Pancreas (tissue), 10 donors: Measurements from ENCODE around the gene OSBPL1A. TPM values are rescaled to one million over a fixed set of nuclear protein-coding genes. Genes with fewer than 3 reads are reported as not detected.

Experiments used
- ATAC-seq, 4 donors: fragments of 200-7000 bp; cut with Tn5 transposase; one replicate each; pipeline versions ENCODE4 v1.8.0 to v1.9.1; 2020; ENCODE audit warnings: mild to moderate bottlenecking in 4 of 4, moderate library complexity in 4 of 4
- DNase-seq, 6 donors: peaks; one replicate each; pipeline ENCODE4 v3.0.0-alpha.2; 2020
- FAIRE-seq: peaks from 2 replicates; lab custom pipeline; 2012; peaks lifted over from hg19 to GRCh38; lab: Jason Lieb, UNC
- H3K27ac ChIP-seq, 4 donors: fragments of 200-600 bp; sonication (generic); 1 replicate in 3 of 4; 2 replicates in 1 of 4; pipeline versions ENCODE4 v1.5.0 to v1.8.0; 2020
- H3K27me3 ChIP-seq, 4 donors: fragments of 200-600 bp; one replicate each; pipeline ENCODE4 v1.8.0; 2021
- H3K36me3 ChIP-seq, 3 donors: fragments of 200-600 bp; sonication (generic) in 1 of 3; one replicate each; pipeline versions ENCODE4 v1.5.0 to v1.8.0; 2020 to 2021
- H3K4me1 ChIP-seq, 3 donors: fragments of 200-600 bp; one replicate each; pipeline ENCODE4 v1.8.0; 2021
- H3K4me3 ChIP-seq, 4 donors: fragments of 200-600 bp; sonication (generic) in 2 of 4; one replicate each; pipeline versions ENCODE4 v1.5.0 to v1.8.0; 2020 to 2021
- H3K9me3 ChIP-seq, 4 donors: fragments of 200-600 bp; one replicate each; pipeline ENCODE4 v1.8.0; 2021
- CTCF ChIP-seq, 4 donors: fragments of 200-600 bp; sonication (generic) in 3 of 4; IDR thresholded peaks; one replicate each; pipeline versions ENCODE4 v1.5.0 to v1.8.0; 2021; ENCODE audit warnings: antibody characterized with exemption in 4 of 4
- WGBS, 2 donors: extraction: QIAGEN DNeasy Blood & Tissue Kit; methylation state at CpG; one replicate each; pipeline ENCODE4 v1.1.7; 2013; 5-methylcytosine and 5-hydroxymethylcytosine counted together
- intact Hi-C, 3 donors: fragments of 100-400 bp; cut with DNase I; formaldehyde crosslinking; loops; one replicate each; pipeline versions ENCODE4 v1.11.1 to v1.14.2; 2022
- polyA plus RNA-seq, 2 donors: library from polyadenylated mRNA; stranded (reverse); fragments of 200-250 nt; gene quantifications; one replicate each; pipeline ENCODE4 v1.2.3, GENCODE V29; 2013
- total RNA-seq, 6 donors: library from RNA; stranded (reverse); fragmentation: NEBNext Ultra II Directional in 4 of 6; extraction: Animal tissue kit (Norgen Biotek cat#: 25700) in 4 of 6; gene quantifications; one replicate each; pipeline versions ENCODE4 v1.2.1 to v1.2.4, GENCODE V29; 2021 to 2023
- donor health status: healthy with polysubstance abuse.
- donor health status: DM: no; HTN: no; CAD: no; lungs with moderate emphysema.
- donor health status: DM: no; HTN: no; CAD: no.
- donor health status: control.
- donor health status: control.
- donor health status: Bipolar disorder and iron deficiency.
- donor health status: DM: yes; HTN: yes; CAD: no.
- donor health status: DM: no; HTN: no; CAD: no.
- donor health status: DM: no; HTN: no; CAD: no.
- donor health status: DM: yes; HTN: yes; CAD: no.

Gene OSBPL1A
- total RNA-seq (10 to 100 TPM in 4 of 6 donors, 1 to 10 TPM in 2; 8.9 to 17.9 (median 11.4) TPM), polyA plus RNA-seq (10 to 100 TPM in 1 of 2 donors, 1 to 10 TPM in 1; 5.8 to 10.7 TPM)

GRCh38 chr18:24397694-24398368 lies at the start of gene OSBPL1A:
Gene OSBPL1A, minus strand, starts transcription at chr18:24397824. Its CDS starts 20,291 bp downstream, at chr18:24377533.
- ATAC-seq = peak; percentile 93 to 98 (median 96)
- intact Hi-C loops = no loop called here
- 2 to 3% methylated on average over 49 to 55 of the region's 55 CpGs for WGBS, 2 donors
- no peak for TF ChIP-seq CTCF (IDR thresholded peaks at IDR 0.05)
- Histone ChIP-seq H3K9me3 (no peaks in the 10 kb centered on the region), H3K4me3 (peak within 1 kb of the TSS; percentile 59 to 87 (median 66)), H3K36me3 (no peaks in the 10 kb centered on the region), H3K27me3 (no peaks in the 10 kb centered on the region), H3K4me1 (peaks cover 4 to 9% (median 5%) of the 10 kb centered on the region in 3 donors), H3K27ac (peak within 1 kb of the TSS; percentile 42 to 87 (median 72))
- DNase-seq = peak; percentile 95 to 98 (median 96)
- no peak for FAIRE-seq

DNA sequence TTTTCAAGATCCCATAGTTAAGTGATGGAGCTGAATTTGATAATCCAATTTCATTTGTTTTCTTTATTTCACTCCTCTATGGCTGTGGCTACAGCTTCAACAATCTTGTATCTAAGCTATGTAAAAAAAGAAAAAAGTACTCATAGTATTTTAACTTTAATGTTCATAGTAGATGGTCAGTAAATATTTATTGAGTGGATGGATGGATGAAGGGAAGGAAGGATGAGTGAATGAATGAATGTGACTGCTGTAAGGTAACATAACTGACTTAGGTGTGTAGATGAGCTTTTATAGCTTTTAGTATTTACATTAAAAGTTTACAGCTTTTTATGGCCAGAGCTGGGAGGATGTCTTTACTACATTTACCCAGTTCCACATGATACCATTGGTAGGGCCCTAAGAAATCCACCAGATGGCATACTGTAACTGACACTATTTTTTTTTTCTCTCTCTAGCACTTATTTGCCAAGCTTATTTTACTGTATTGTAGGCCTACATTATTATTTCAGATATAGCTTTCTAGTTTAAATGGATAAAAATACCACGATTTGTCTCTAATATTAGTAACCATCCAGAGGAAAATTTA lies 49.4 kb upstream of the OSBPL1A start:
- peaks cover 0 to 44% (median 24%) of the 10 kb centered on the region in 3 donors for H3K36me3 ChIP-seq
- no peak overlapping the region for H3K27ac ChIP-seq
- no peak for TF ChIP-seq CTCF (IDR thresholded peaks at IDR 0.05)
- ATAC-seq = no peak
- peak; percentile 17 for FAIRE-seq
- H3K4me3 ChIP-seq = no peak overlapping the region
- intact Hi-C loops = no loop called here
- H3K9me3 ChIP-seq = no peaks in the 10 kb centered on the region
- no peaks in the 10 kb centered on the region for H3K4me1 ChIP-seq
- no peak for DNase-seq
- no peaks in the 10 kb centered on the region for H3K27me3 ChIP-seq
- WGBS, 2 donors = 77 to 85% methylated on average over 1 of the region's 1 CpG

DNA sequence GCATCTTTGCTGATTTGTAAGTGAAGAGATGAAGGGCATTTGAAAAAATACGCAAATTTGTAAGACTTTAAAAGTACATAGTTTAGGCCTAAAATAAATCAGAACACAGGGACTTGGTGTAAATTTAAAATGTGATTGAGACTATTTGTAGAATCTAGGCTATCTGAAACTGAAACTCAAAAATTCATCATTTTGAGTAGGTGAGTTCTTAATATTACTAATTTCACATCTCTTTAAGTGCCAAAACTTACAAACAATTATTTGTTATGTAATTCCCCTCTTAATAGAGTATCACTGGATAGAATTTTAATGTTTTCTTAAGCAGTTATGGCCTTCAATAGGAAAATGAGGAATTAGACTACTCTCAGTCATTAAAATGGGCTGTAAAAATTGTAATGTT lies 48.8 kb upstream of the OSBPL1A start:
- intact Hi-C loops = no loop called here
- peak; percentile 13 for FAIRE-seq
- no peaks in the 10 kb centered on the region for H3K9me3 ChIP-seq
- H3K27me3 ChIP-seq = no peaks in the 10 kb centered on the region
- ATAC-seq = no peak
- peaks cover 0 to 48% (median 24%) of the 10 kb centered on the region in 3 donors for H3K36me3 ChIP-seq
- H3K4me3 ChIP-seq = no peak overlapping the region
- DNase-seq = no peak
- no peaks in the 10 kb centered on the region for H3K4me1 ChIP-seq
- no peak for TF ChIP-seq CTCF (IDR thresholded peaks at IDR 0.05)
- no peak overlapping the region for H3K27ac ChIP-seq
- WGBS, 2 donors = 95 to 98% methylated on average over 1 of the region's 1 CpG

DNA sequence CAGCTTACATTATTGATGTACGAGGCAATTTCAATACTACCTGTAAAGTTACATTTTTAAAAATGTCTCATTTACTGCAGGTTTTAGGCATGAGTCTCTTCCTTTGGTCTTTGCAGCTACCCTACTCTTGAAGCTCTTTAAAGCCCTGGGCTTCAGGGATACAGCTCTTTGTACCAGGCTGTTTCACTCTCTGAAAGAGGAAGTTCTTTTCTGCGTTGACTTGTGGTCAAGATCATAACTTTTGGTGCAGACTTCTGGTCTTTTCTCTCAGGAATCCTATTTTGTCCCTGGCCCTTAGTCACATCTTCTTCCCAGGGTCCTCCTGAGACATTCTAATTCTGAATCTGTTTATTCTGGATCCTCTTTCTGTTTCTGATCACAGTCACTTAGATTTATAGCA lies 46.2 kb upstream of the OSBPL1A start:
- Histone ChIP-seq H3K36me3 (peaks cover 0 to 44% (median 15%) of the 10 kb centered on the region in 3 donors), H3K27ac (no peak overlapping the region), H3K4me3 (no peak overlapping the region), H3K27me3 (no peaks in the 10 kb centered on the region), H3K9me3 (no peaks in the 10 kb centered on the region), H3K4me1 (no peaks in the 10 kb centered on the region)
- FAIRE-seq (no peak), DNase-seq (no peak), ATAC-seq (no peak)
- intact Hi-C loops = no loop called here
- no peak for TF ChIP-seq CTCF (IDR thresholded peaks at IDR 0.05)
- WGBS, 2 donors = 82 to 89% methylated on average over 2 of the region's 2 CpGs

GRCh38 chr18:24436939-24437338 lies 39.3 kb upstream of the OSBPL1A start:
- H3K27ac ChIP-seq = no peak overlapping the region
- H3K27me3 ChIP-seq = no peaks in the 10 kb centered on the region
- no peak overlapping the region for H3K4me3 ChIP-seq
- no peaks in the 10 kb centered on the region for H3K4me1 ChIP-seq
- FAIRE-seq = no peak
- TF ChIP-seq CTCF (IDR thresholded peaks at IDR 0.05) = no peak
- 95 to 100% methylated on average over 1 of the region's 1 CpG for WGBS, 2 donors
- intact Hi-C loops = no loop called here
- no peaks in the 10 kb centered on the region for H3K9me3 ChIP-seq
- no peak for ATAC-seq
- peaks cover 0 to 22% (median 0%) of the 10 kb centered on the region in 3 donors for H3K36me3 ChIP-seq
- no peak for DNase-seq
